Trophoblast cell (in vitro differentiated cells and primary cell): Measurements from ENCODE around the gene FCAMR.
A peak's percentile ranks its signal among the peaks of the same experiment; 100 is the strongest.

Experiments used
- DNase-seq, 2 donors: peaks; one replicate each; pipeline ENCODE4 v3.0.0-alpha.2; 2016
- H2AFZ ChIP-seq: 2 replicates; pipeline ENCODE4 v1.6.1; 2013; ENCODE audit warnings: low read length, moderate library complexity, mild to moderate bottlenecking; ENCODE audit not compliant: insufficient read depth, poor library complexity
- H2AK5ac ChIP-seq: 2 replicates; pipeline ENCODE4 v1.6.1; 2013; ENCODE audit warnings: mild to moderate bottlenecking, low read length
- H2BK120ac ChIP-seq: 2 replicates; pipeline ENCODE4 v1.6.1; 2013; ENCODE audit warnings: low read length, mild to moderate bottlenecking, moderate library complexity; ENCODE audit not compliant: insufficient read depth, poor library complexity
- H2BK12ac ChIP-seq: 2 replicates; pipeline ENCODE4 v1.6.1; 2013; ENCODE audit warnings: mild to moderate bottlenecking, low read length, moderate library complexity
- H2BK5ac ChIP-seq: 2 replicates; pipeline ENCODE4 v1.6.1; 2013; ENCODE audit warnings: low read length, low read depth, moderate library complexity, mild to moderate bottlenecking; ENCODE audit not compliant: poor library complexity
- H3K14ac ChIP-seq: 2 replicates; pipeline ENCODE4 v1.6.1; 2013; ENCODE audit warnings: mild to moderate bottlenecking, low read length
- H3K18ac ChIP-seq: 2 replicates; pipeline ENCODE4 v1.6.1; 2013; ENCODE audit warnings: mild to moderate bottlenecking, low read length
- H3K23ac ChIP-seq: 2 replicates; pipeline ENCODE4 v1.6.1; 2013; ENCODE audit warnings: low read length
- H3K27ac ChIP-seq: 2 replicates; pipeline ENCODE4 v1.5.1; 2013; ENCODE audit warnings: low read depth, mild to moderate bottlenecking, inconsistent platforms, low read length, moderate library complexity
- H3K27me3 ChIP-seq: 2 replicates; pipeline ENCODE4 v1.6.1; 2013; ENCODE audit warnings: inconsistent platforms, mild to moderate bottlenecking, low read length, moderate library complexity; ENCODE audit not compliant: insufficient read depth
- H3K36me3 ChIP-seq, 2 experiments: 1 replicate in 1 of 2; 2 replicates in 1 of 2; pipeline ENCODE4 v1.6.1; 2013; ENCODE audit warnings: low read length in 2 of 2, mild to moderate bottlenecking in 2 of 2, moderate library complexity in 1 of 2; ENCODE audit not compliant: insufficient read depth in 2 of 2, control insufficient read depth in 1 of 2
- H3K4ac ChIP-seq: 2 replicates; pipeline ENCODE4 v1.6.1; 2013; ENCODE audit warnings: low read depth, mild to moderate bottlenecking, low read length, moderate library complexity
- H3K4me1 ChIP-seq, 2 experiments: 1 replicate in 1 of 2; 2 replicates in 1 of 2; pipeline ENCODE4 v1.6.1; 2013; ENCODE audit warnings: low read length in 2 of 2, mild to moderate bottlenecking in 2 of 2, moderate library complexity in 1 of 2; ENCODE audit not compliant: insufficient read depth in 2 of 2, control insufficient read depth in 1 of 2
- H3K4me2 ChIP-seq: 2 replicates; pipeline ENCODE4 v1.6.1; 2013; ENCODE audit warnings: inconsistent platforms, mild to moderate bottlenecking, low read length, moderate library complexity
- H3K4me3 ChIP-seq: 2 replicates; pipeline ENCODE4 v1.5.1; 2013; ENCODE audit warnings: mild to moderate bottlenecking, low read depth, low read length, inconsistent platforms
- H3K79me1 ChIP-seq: one replicate; pipeline ENCODE4 v1.6.1; 2013; ENCODE audit warnings: low read length
- H3K79me2 ChIP-seq: 2 replicates; pipeline ENCODE4 v1.6.1; 2013; ENCODE audit warnings: low read length, mild to moderate bottlenecking; ENCODE audit not compliant: control insufficient read depth, insufficient read depth, poor library complexity
- H3K9ac ChIP-seq: 2 replicates; pipeline ENCODE4 v1.6.1; 2013; ENCODE audit warnings: mild to moderate bottlenecking, low read length
- H3K9me3 ChIP-seq: 2 replicates; pipeline ENCODE4 v1.6.1; 2013; ENCODE audit warnings: low read depth, mild to moderate bottlenecking, control low read depth, inconsistent platforms, low read length; ENCODE audit not compliant: insufficient read depth
- H4K12ac ChIP-seq: 2 replicates; pipeline ENCODE4 v1.6.1; 2013; ENCODE audit warnings: low read depth, mild to moderate bottlenecking, low read length, moderate library complexity
- H4K8ac ChIP-seq: 2 replicates; pipeline ENCODE4 v1.6.1; 2013; ENCODE audit warnings: low read depth, mild to moderate bottlenecking, low read length, moderate library complexity
- H4K91ac ChIP-seq: one replicate; pipeline ENCODE4 v1.6.1; 2013; ENCODE audit warnings: low read depth, mild to moderate bottlenecking, low read length, moderate library complexity
- WGBS: extraction: QIAGEN DNeasy Blood & Tissue Kit; methylation state at CpG from one replicate; pipeline ENCODE4 v1.1.7; 2013; ENCODE audit warnings: missing lambda C conversion rate; ENCODE audit not compliant: insufficient read length, insufficient coverage; ENCODE audit errors: extremely low coverage; 5-methylcytosine and 5-hydroxymethylcytosine counted together

FCAMR gene

GRCh38 chr1:206929524-206929923, 40.7 kb downstream of the FCAMR start:
- H2BK5ac ChIP-seq, result no peak overlapping the region
- H3K4me1 ChIP-seq, result no peaks in the 10 kb centered on the region
- no peaks in the 10 kb centered on the region for H3K79me1 ChIP-seq
- H2AFZ ChIP-seq, result no peak overlapping the region
- no peak overlapping the region for H4K12ac ChIP-seq
- H3K27ac ChIP-seq, result no peak overlapping the region
- no peak overlapping the region for H3K4me3 ChIP-seq
- no peak overlapping the region for H3K23ac ChIP-seq
- H3K9me3 ChIP-seq, result peaks cover 1% of the 10 kb centered on the region
- H3K14ac ChIP-seq, result no peak overlapping the region
- H3K36me3 ChIP-seq, result no peaks in the 10 kb centered on the region
- WGBS, result no CpG with 5 or more reads among the region's 6 CpGs
- H3K79me2 ChIP-seq, result no peaks in the 10 kb centered on the region
- no peak overlapping the region for H3K18ac ChIP-seq
- H4K8ac ChIP-seq, result no peak overlapping the region
- H4K91ac ChIP-seq, result no peak overlapping the region
- H2BK120ac ChIP-seq, result no peak overlapping the region
- H2AK5ac ChIP-seq, result no peak overlapping the region
- H3K4ac ChIP-seq, result no peak overlapping the region
- no peak overlapping the region for H3K9ac ChIP-seq
- H3K4me2 ChIP-seq, result no peak overlapping the region
- H2BK12ac ChIP-seq, result no peak overlapping the region
- no peak for DNase-seq
- H3K27me3 ChIP-seq, result no peaks in the 10 kb centered on the region

GRCh38 chr1:206926286-206926685, 44.0 kb downstream of the FCAMR start:
- Histone ChIP-seq H3K4ac (no peak overlapping the region), H3K27me3 (no peaks in the 10 kb centered on the region), H3K9me3 (peaks cover 10% of the 10 kb centered on the region), H2BK12ac (no peak overlapping the region), H3K36me3 (no peaks in the 10 kb centered on the region), H4K91ac (no peak overlapping the region), H3K9ac (no peak overlapping the region), H2BK120ac (no peak overlapping the region), H3K27ac (no peak overlapping the region), H3K4me3 (no peak overlapping the region), H3K14ac (no peak overlapping the region), H4K8ac (no peak overlapping the region), H3K4me2 (no peak overlapping the region), H2AK5ac (no peak overlapping the region), H2BK5ac (no peak overlapping the region), H4K12ac (no peak overlapping the region), H3K18ac (no peak overlapping the region), H3K79me2 (no peaks in the 10 kb centered on the region), H3K4me1 (no peaks in the 10 kb centered on the region), H3K79me1 (no peaks in the 10 kb centered on the region), H3K23ac (no peak overlapping the region), H2AFZ (no peak overlapping the region)
- no peak for DNase-seq
- no CpG with 5 or more reads among the region's 2 CpGs for WGBS

GRCh38 chr1:206925106-206925736, 45.0 kb downstream of the FCAMR start:
- Histone ChIP-seq H2AFZ (no peak overlapping the region), H3K79me1 (no peaks in the 10 kb centered on the region)

GRCh38 chr1:206924592-206925105, 45.6 kb downstream of the FCAMR start:
- WGBS, result no CpG with 5 or more reads among the region's 8 CpGs
- Histone ChIP-seq H3K9me3 (peaks cover 10% of the 10 kb centered on the region), H2BK5ac (no peak overlapping the region)

More at GRCh38 chr1:206925106-206925736, 45.0 kb downstream of the FCAMR start:
- Histone ChIP-seq H2AK5ac (no peak overlapping the region), H4K8ac (no peak overlapping the region), H2BK120ac (no peak overlapping the region), H4K91ac (no peak overlapping the region), H3K4me2 (no peak overlapping the region), H3K18ac (no peak overlapping the region), H3K9me3 (peaks cover 10% of the 10 kb centered on the region), H3K36me3 (no peaks in the 10 kb centered on the region), H4K12ac (no peak overlapping the region), H3K27me3 (no peaks in the 10 kb centered on the region), H3K4me1 (no peaks in the 10 kb centered on the region), H3K27ac (no peak overlapping the region), H3K9ac (no peak overlapping the region), H2BK5ac (no peak overlapping the region), H3K4ac (no peak overlapping the region), H3K4me3 (no peak overlapping the region), H2BK12ac (no peak overlapping the region), H3K14ac (no peak overlapping the region), H3K23ac (no peak overlapping the region), H3K79me2 (no peaks in the 10 kb centered on the region)
- DNase-seq, result peak in 1 of 2 donors; percentile 44
- no CpG with 5 or more reads among the region's 11 CpGs for WGBS

More at GRCh38 chr1:206924592-206925105, 45.6 kb downstream of the FCAMR start:
- H3K18ac ChIP-seq, result no peak overlapping the region
- H3K4ac ChIP-seq, result no peak overlapping the region
- no peak overlapping the region for H2BK12ac ChIP-seq
- no peak overlapping the region for H3K23ac ChIP-seq
- no peak overlapping the region for H3K4me2 ChIP-seq
- H2AFZ ChIP-seq, result no peak overlapping the region
- H2AK5ac ChIP-seq, result no peak overlapping the region
- H2BK120ac ChIP-seq, result no peak overlapping the region
- no peaks in the 10 kb centered on the region for H3K27me3 ChIP-seq
- no peak overlapping the region for H3K14ac ChIP-seq
- H3K27ac ChIP-seq, result no peak overlapping the region
- no peak overlapping the region for H4K12ac ChIP-seq
- no peaks in the 10 kb centered on the region for H3K36me3 ChIP-seq
- H3K4me1 ChIP-seq, result no peaks in the 10 kb centered on the region
- DNase-seq, result no peak
- H4K91ac ChIP-seq, result no peak overlapping the region
- no peak overlapping the region for H3K9ac ChIP-seq
- H3K4me3 ChIP-seq, result peak overlapping the region; percentile 45
- no peaks in the 10 kb centered on the region for H3K79me2 ChIP-seq
- no peaks in the 10 kb centered on the region for H3K79me1 ChIP-seq
- H4K8ac ChIP-seq, result no peak overlapping the region
